Calu3 (cell line): ENCODE measurements around the gene ACSF2. TPM values are rescaled to one million over a fixed set of nuclear protein-coding genes. Genes with fewer than 3 reads are reported as not detected.

Source experiments
- BruUV-seq: library from RNA; stranded (reverse); fragments of 400-500 nt; replicated peaks from 2 replicates; lab custom pipeline; 2021; lab: Mats Ljungman, UMichigan
- CTCF ChIA-PET: fragments of 300-600 bp; sonication (Branson Sonifier 250); formaldehyde crosslinking; loops from one replicate; lab custom pipeline; 2022; ENCODE audit warnings: antibody characterized with exemption; lab: Charles Lee
- DNase-seq: peaks from one replicate; pipeline ENCODE4 v3.0.0; 2022
- H3K27ac Mint-ChIP-seq: one replicate; pipeline ENCODE4 v1.8.0; 2022; ENCODE audit warnings: mixed read lengths; ENCODE audit not compliant: unreplicated experiment
- H3K27me3 Mint-ChIP-seq: one replicate; pipeline ENCODE4 v1.8.0; 2022; ENCODE audit warnings: mixed read lengths; ENCODE audit not compliant: unreplicated experiment
- H3K36me3 Mint-ChIP-seq: one replicate; pipeline ENCODE4 v1.8.0; 2022; ENCODE audit warnings: mild to moderate bottlenecking, moderate library complexity, mixed read lengths; ENCODE audit not compliant: insufficient read depth, unreplicated experiment
- H3K4me1 Mint-ChIP-seq: one replicate; pipeline ENCODE4 v1.8.0; 2022; ENCODE audit warnings: mild to moderate bottlenecking, low read depth, mixed read lengths; ENCODE audit not compliant: unreplicated experiment
- H3K4me3 Mint-ChIP-seq: one replicate; pipeline ENCODE4 v1.8.0; 2022; ENCODE audit warnings: mild to moderate bottlenecking, low read depth, moderate library complexity, mixed read lengths; ENCODE audit not compliant: unreplicated experiment
- H3K9me3 Mint-ChIP-seq: one replicate; pipeline ENCODE4 v1.8.0; 2022; ENCODE audit warnings: low read depth, mixed read lengths; ENCODE audit not compliant: unreplicated experiment
- CTCF ChIP-seq: fragments of 200-600 bp; IDR thresholded peaks from one replicate; pipeline ENCODE4 v1.8.0; 2022; ENCODE audit warnings: antibody characterized with exemption; ENCODE audit not compliant: unreplicated experiment
- intact Hi-C: fragments of 100-400 bp; cut with micrococcal nuclease; formaldehyde crosslinking; loops from one replicate; pipeline ENCODE4 v1.10.0; 2022; ENCODE audit not compliant: unreplicated experiment
- total RNA-seq: library from RNA; stranded (reverse); gene quantifications from 2 replicates; pipeline ENCODE4 v1.2.3, GENCODE V29; 2022

Gene ACSF2
- total RNA-seq, 1 experiment from 2014 or later, result 148 TPM

DNA sequence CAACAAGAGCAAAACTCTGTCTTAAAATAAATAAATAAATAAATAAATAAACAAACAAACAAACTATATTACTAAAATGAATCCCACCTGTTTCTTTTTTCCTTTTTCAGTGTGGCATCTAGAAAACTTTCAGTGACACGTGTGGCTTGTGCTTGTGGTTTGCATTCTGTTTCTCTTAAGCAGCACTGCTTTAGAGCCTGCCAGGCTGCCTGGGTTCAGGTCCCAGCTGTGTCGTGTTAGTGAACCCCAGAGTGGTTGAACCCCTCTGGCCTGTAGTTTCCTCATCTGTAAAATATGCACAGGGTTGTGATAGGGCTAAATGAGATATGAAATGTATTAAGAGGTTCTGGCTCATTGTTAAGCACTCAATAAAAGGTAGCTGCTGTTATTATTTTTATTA lies 94.5 kb downstream of the ACSF2 start:
- Mint-ChIP-seq H3K36me3 (peaks cover 4% of the 10 kb centered on the region), H3K27me3 (peaks cover 25% of the 10 kb centered on the region), H3K27ac (no peak overlapping the region), H3K9me3 (no peaks in the 10 kb centered on the region), H3K4me3 (no peak overlapping the region), H3K4me1 (no peaks in the 10 kb centered on the region)
- CTCF ChIA-PET, result interaction anchor here (0.8 to 1.9 kb wide), 3 partner anchors 27 to 151 kb away, joined by 3 to 5 read pairs (median 3); partner anchors contain the start of gene LRRC59
- TF ChIP-seq CTCF, result no peak
- BruUV-seq, result no TSS peak
- intact Hi-C loops, result no loop called here
- DNase-seq, result no peak

- TF ChIP-seq CTCF, result no peak
- no peak overlapping the region for H3K27ac Mint-ChIP-seq
- CTCF ChIA-PET, result interaction anchor here (0.8 to 1.9 kb wide), 3 partner anchors 17 to 242 kb away, joined by 3 to 6 read pairs (median 5); no protein-coding TSS in a partner anchor
- peaks cover 24% of the 10 kb centered on the region for H3K27me3 Mint-ChIP-seq
- no TSS peak for BruUV-seq
- no peak overlapping the region for H3K4me3 Mint-ChIP-seq
- no peak for DNase-seq
- intact Hi-C loops, result no loop called here
- no peaks in the 10 kb centered on the region for H3K4me1 Mint-ChIP-seq
- peaks cover 4% of the 10 kb centered on the region for H3K36me3 Mint-ChIP-seq
- no peaks in the 10 kb centered on the region for H3K9me3 Mint-ChIP-seq
Observed at GRCh38 chr17:50521514-50521913, 95.5 kb downstream of the ACSF2 start.

DNA sequence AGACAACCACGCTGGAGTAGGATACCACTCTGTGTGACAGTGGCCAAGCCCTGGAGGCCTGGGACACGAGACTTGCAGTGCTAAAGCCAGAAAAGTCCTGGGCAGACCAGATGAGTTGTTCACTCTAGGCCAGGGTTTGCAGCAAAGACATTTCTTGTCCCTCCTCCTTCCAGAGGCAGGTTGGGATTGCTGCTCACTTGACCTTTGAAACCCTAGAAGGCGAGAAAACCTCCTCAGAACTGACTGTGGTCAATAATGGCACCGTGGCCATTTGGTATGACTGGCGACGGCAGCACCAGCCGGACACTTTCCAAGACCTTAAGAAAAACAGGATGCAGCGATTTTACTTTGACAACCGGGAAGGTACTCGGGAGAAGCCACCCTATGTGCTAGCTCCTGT lies 96.7 kb downstream of the ACSF2 start:
- Mint-ChIP-seq H3K27me3 (peaks cover 12% of the 10 kb centered on the region), H3K9me3 (no peaks in the 10 kb centered on the region), H3K27ac (no peak overlapping the region), H3K4me3 (no peak overlapping the region), H3K4me1 (no peaks in the 10 kb centered on the region), H3K36me3 (peaks cover 4% of the 10 kb centered on the region)
- CTCF ChIA-PET, result no interaction called here
- no peak for TF ChIP-seq CTCF
- intact Hi-C loops, result no loop called here
- no peak for DNase-seq
- BruUV-seq, result no TSS peak

DNA sequence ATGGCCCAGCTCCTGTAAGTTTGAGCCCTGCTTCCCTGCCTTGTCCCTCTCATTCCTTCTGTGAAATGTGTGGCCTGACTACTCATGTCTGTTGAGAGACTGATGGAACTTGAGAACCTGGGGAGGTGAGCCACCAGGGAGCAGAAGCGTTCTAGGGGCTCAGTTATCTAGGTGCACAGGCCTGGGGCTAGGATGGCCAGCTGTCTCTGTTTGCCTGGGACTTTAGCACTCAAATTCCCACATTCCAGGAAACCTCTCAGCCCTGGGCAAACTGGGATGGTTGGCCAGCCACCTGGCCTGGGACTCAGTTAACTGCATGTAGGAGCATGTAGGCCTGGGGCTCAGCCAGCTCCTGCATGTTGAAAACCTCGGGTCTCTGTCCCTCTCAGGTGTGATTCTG lies 97.2 kb downstream of the ACSF2 start:
- Mint-ChIP-seq H3K9me3 (no peaks in the 10 kb centered on the region), H3K4me1 (no peaks in the 10 kb centered on the region), H3K27me3 (peaks cover 11% of the 10 kb centered on the region), H3K36me3 (no peaks in the 10 kb centered on the region), H3K4me3 (no peak overlapping the region), H3K27ac (no peak overlapping the region)
- CTCF ChIA-PET, result no interaction called here
- no peak for TF ChIP-seq CTCF
- no peak for DNase-seq
- no TSS peak for BruUV-seq
- intact Hi-C loops, result no loop called here

Other genes with a start within 250 kb of the ACSF2 start
- gene COL1A1, start 224.6 kb upstream of the ACSF2 start, total RNA-seq, result 5.5 and 9.4 TPM in 2 replicates
- gene TMEM92, start 151.8 kb upstream of the ACSF2 start, total RNA-seq, result 4.8 and 8.9 TPM in 2 replicates
- 44.3 and 49.3 TPM in 2 replicates for gene XYLT2, start 80.1 kb upstream of the ACSF2 start, total RNA-seq
- gene MRPL27, start 53.0 kb upstream of the ACSF2 start, total RNA-seq, result 79.0 and 84.0 TPM in 2 replicates
- gene EME1, start 53.0 kb upstream of the ACSF2 start, total RNA-seq, result 32.6 and 33.5 TPM in 2 replicates
- 205 and 212 TPM in 2 replicates for gene LRRC59, start 28.7 kb upstream of the ACSF2 start, total RNA-seq
- not detected in 2 replicates for gene CHAD, start 42.7 kb downstream of the ACSF2 start, total RNA-seq
- 42.6 and 51.1 TPM in 2 replicates for gene RSAD1, start 52.6 kb downstream of the ACSF2 start, total RNA-seq
- 0.52 and 1.0 TPM in 2 replicates for gene MYCBPAP, start 82.2 kb downstream of the ACSF2 start, total RNA-seq
- 41.9 and 45.1 TPM in 2 replicates for gene EPN3, start 106.5 kb downstream of the ACSF2 start, total RNA-seq
- 33.2 and 47.8 TPM in 2 replicates for gene SPATA20, start 121.0 kb downstream of the ACSF2 start, total RNA-seq
- gene CACNA1G, start 134.5 kb downstream of the ACSF2 start, total RNA-seq, result not detected in 2 replicates
- 88.0 and 125 TPM in 2 replicates for gene ABCC3, start 208.7 kb downstream of the ACSF2 start, total RNA-seq